Measurements from ENCODE around the gene KAZN.
"Not testable (repeated sequence)": the region's sequence is repeated elsewhere in the genome, so short reads cannot be mapped to it uniquely, and the experiment has no call there.

The KAZN gene

GRCh38 chr1:14959059-14959694 is 360.7 kb downstream of the KAZN start:
- no peaks in the 10 kb centered on the region for H3K4me1 ChIP-seq (ENCODE audit: low read length)
- TF ChIP-seq EZH2phosphoT487 (IDR thresholded peaks at IDR 0.05; ENCODE audit: low read length) (no peak), EZH2 (optimal IDR thresholded peaks at IDR 0.05; ENCODE audit: low read depth, low read length) (no peak)
- TF ChIP-seq, protein P1, sequence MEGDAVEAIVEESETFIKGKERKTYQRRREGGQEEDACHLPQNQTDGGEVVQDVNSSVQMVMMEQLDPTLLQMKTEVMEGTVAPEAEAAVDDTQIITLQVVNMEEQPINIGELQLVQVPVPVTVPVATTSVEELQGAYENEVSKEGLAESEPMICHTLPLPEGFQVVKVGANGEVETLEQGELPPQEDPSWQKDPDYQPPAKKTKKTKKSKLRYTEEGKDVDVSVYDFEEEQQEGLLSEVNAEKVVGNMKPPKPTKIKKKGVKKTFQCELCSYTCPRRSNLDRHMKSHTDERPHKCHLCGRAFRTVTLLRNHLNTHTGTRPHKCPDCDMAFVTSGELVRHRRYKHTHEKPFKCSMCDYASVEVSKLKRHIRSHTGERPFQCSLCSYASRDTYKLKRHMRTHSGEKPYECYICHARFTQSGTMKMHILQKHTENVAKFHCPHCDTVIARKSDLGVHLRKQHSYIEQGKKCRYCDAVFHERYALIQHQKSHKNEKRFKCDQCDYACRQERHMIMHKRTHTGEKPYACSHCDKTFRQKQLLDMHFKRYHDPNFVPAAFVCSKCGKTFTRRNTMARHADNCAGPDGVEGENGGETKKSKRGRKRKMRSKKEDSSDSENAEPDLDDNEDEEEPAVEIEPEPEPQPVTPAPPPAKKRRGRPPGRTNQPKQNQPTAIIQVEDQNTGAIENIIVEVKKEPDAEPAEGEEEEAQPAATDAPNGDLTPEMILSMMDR (IDR thresholded peaks at IDR 0.05; ENCODE audit: low read length) = no peak
- no peaks in the 10 kb centered on the region for H3K9me2 ChIP-seq (replicated peaks; ENCODE audit: insufficient read depth, low read length)
- no peaks in the 10 kb centered on the region for H3K27me3 ChIP-seq (replicated peaks; ENCODE audit: insufficient read depth, low read length)
- H3K36me3 ChIP-seq (replicated peaks; ENCODE audit: insufficient read depth, low read length) = no peaks in the 10 kb centered on the region
- H3K79me2 ChIP-seq (ENCODE audit: low read length) = no peaks in the 10 kb centered on the region
- no peak for DNase-seq
- no peak overlapping the region for H3K4me2 ChIP-seq (ENCODE audit: low read depth, low read length)
- H3K27ac ChIP-seq (ENCODE audit: low read length) = no peak overlapping the region
- H3F3A ChIP-seq (ENCODE audit: insufficient read depth, low read length) = no peaks in the 10 kb centered on the region
- H3K9me3 ChIP-seq (replicated peaks; ENCODE audit: insufficient read depth, low read length) = no peaks in the 10 kb centered on the region
- no peak overlapping the region for H3K9ac ChIP-seq (ENCODE audit: low read length)
- H2AFZ ChIP-seq (ENCODE audit: low read length) = no peak overlapping the region
- H4K20me1 ChIP-seq (ENCODE audit: insufficient read depth, low read length) = no peaks in the 10 kb centered on the region
- H3K4me3 ChIP-seq (ENCODE audit: low read length) = no peak overlapping the region

GRCh38 chr1:14961661-14962267 is 363.3 kb downstream of the KAZN start:
- H3K79me2 ChIP-seq (ENCODE audit: low read length) = no peaks in the 10 kb centered on the region
- H2AFZ ChIP-seq (ENCODE audit: low read length) = no peak overlapping the region
- no peaks in the 10 kb centered on the region for H3F3A ChIP-seq (ENCODE audit: insufficient read depth, low read length)
- H4K20me1 ChIP-seq (ENCODE audit: insufficient read depth, low read length) = no peaks in the 10 kb centered on the region
- no peaks in the 10 kb centered on the region for H3K9me2 ChIP-seq (replicated peaks; ENCODE audit: insufficient read depth, low read length)
- H3K27ac ChIP-seq (ENCODE audit: low read length) = no peak overlapping the region
- H3K4me1 ChIP-seq (ENCODE audit: low read length) = no peaks in the 10 kb centered on the region
- no peaks in the 10 kb centered on the region for H3K27me3 ChIP-seq (replicated peaks; ENCODE audit: insufficient read depth, low read length)
- H3K4me2 ChIP-seq (ENCODE audit: low read depth, low read length) = no peak overlapping the region
- TF ChIP-seq EZH2phosphoT487 (IDR thresholded peaks at IDR 0.05; ENCODE audit: low read length) = no peak
- no peak for TF ChIP-seq EZH2 (optimal IDR thresholded peaks at IDR 0.05; ENCODE audit: low read depth, low read length)
- TF ChIP-seq, protein P1 (IDR thresholded peaks at IDR 0.05; ENCODE audit: low read length) = no peak
- no peaks in the 10 kb centered on the region for H3K9me3 ChIP-seq (replicated peaks; ENCODE audit: insufficient read depth, low read length)
- H3K4me3 ChIP-seq (ENCODE audit: low read length) = no peak overlapping the region
- no peak for DNase-seq
- H3K9ac ChIP-seq (ENCODE audit: low read length) = no peak overlapping the region
- H3K36me3 ChIP-seq (replicated peaks; ENCODE audit: insufficient read depth, low read length) = no peaks in the 10 kb centered on the region

GRCh38 chr1:14962407-14962806 is 363.9 kb downstream of the KAZN start:
- DNase-seq = no peak
- no peak overlapping the region for H3K4me3 ChIP-seq (ENCODE audit: low read length)
- H3K36me3 ChIP-seq (replicated peaks; ENCODE audit: insufficient read depth, low read length) = no peaks in the 10 kb centered on the region
- no peaks in the 10 kb centered on the region for H3K79me2 ChIP-seq (ENCODE audit: low read length)
- no peaks in the 10 kb centered on the region for H3K27me3 ChIP-seq (replicated peaks; ENCODE audit: insufficient read depth, low read length)
- H3K4me1 ChIP-seq (ENCODE audit: low read length) = no peaks in the 10 kb centered on the region
- TF ChIP-seq, protein P1 (IDR thresholded peaks at IDR 0.05; ENCODE audit: low read length) = no peak
- TF ChIP-seq EZH2 (optimal IDR thresholded peaks at IDR 0.05; ENCODE audit: low read depth, low read length) = no peak
- no peak for TF ChIP-seq EZH2phosphoT487 (IDR thresholded peaks at IDR 0.05; ENCODE audit: low read length)
- no peaks in the 10 kb centered on the region for H3K9me2 ChIP-seq (replicated peaks; ENCODE audit: insufficient read depth, low read length)
- H3K9ac ChIP-seq (ENCODE audit: low read length) = no peak overlapping the region
- no peak overlapping the region for H2AFZ ChIP-seq (ENCODE audit: low read length)
- no peak overlapping the region for H3K27ac ChIP-seq (ENCODE audit: low read length)
- no peaks in the 10 kb centered on the region for H3K9me3 ChIP-seq (replicated peaks; ENCODE audit: insufficient read depth, low read length)
- no peak overlapping the region for H3K4me2 ChIP-seq (ENCODE audit: low read depth, low read length)
- no peaks in the 10 kb centered on the region for H3F3A ChIP-seq (ENCODE audit: insufficient read depth, low read length)
- no peaks in the 10 kb centered on the region for H4K20me1 ChIP-seq (ENCODE audit: insufficient read depth, low read length)

- not testable (repeated sequence) for H3K4me3 ChIP-seq (ENCODE audit: low read length); H3K9ac ChIP-seq (ENCODE audit: low read length); H2AFZ ChIP-seq (ENCODE audit: low read length); H3K27ac ChIP-seq (ENCODE audit: low read length); H3K4me2 ChIP-seq (ENCODE audit: low read depth, low read length); H3K9me3 ChIP-seq (replicated peaks; ENCODE audit: insufficient read depth, low read length); H3K9me2 ChIP-seq (replicated peaks; ENCODE audit: insufficient read depth, low read length); H3F3A ChIP-seq (ENCODE audit: insufficient read depth, low read length); DNase-seq; H3K79me2 ChIP-seq (ENCODE audit: low read length); H3K27me3 ChIP-seq (replicated peaks; ENCODE audit: insufficient read depth, low read length); H4K20me1 ChIP-seq (ENCODE audit: insufficient read depth, low read length); H3K4me1 ChIP-seq (ENCODE audit: low read length); H3K36me3 ChIP-seq (replicated peaks; ENCODE audit: insufficient read depth, low read length)
Observed at GRCh38 chr1:14963791-14964710, 365.6 kb downstream of the KAZN start.

Measured in MM.1S (cell line).